Liver (tissue), 9 donors: ENCODE measurements around the gene FIP1L1. TPM values are rescaled to one million over a fixed set of nuclear protein-coding genes. Genes with fewer than 3 reads are reported as not detected.

Experiments
- DNase-seq: peaks from one replicate; pipeline ENCODE4 v3.0.0-alpha.2; 2017; ENCODE audit warnings: low spot score
- H3K27ac ChIP-seq, 2 donors: one replicate each; pipeline ENCODE4 v1.7.0; 2013; ENCODE audit warnings: inconsistent platforms in 2 of 2, low read length in 2 of 2, control low read depth in 1 of 2, low read depth in 1 of 2, mild to moderate bottlenecking in 1 of 2
- H3K27me3 ChIP-seq, 4 donors: one replicate each; pipeline versions ENCODE4 v1.6.1 to v1.7.0; 2013; ENCODE audit warnings: low read length in 3 of 4, inconsistent platforms in 1 of 4, mild to moderate bottlenecking in 1 of 4, moderate library complexity in 1 of 4; ENCODE audit not compliant: control insufficient read depth in 4 of 4, insufficient read depth in 4 of 4
- H3K36me3 ChIP-seq, 4 donors: one replicate each; pipeline versions ENCODE4 v1.6.1 to v1.7.0; 2013; ENCODE audit warnings: low read length in 3 of 4, mild to moderate bottlenecking in 3 of 4, low read depth in 1 of 4, moderate library complexity in 1 of 4; ENCODE audit not compliant: control insufficient read depth in 4 of 4, insufficient read depth in 3 of 4
- H3K4me1 ChIP-seq, 4 donors: one replicate each; pipeline versions ENCODE4 v1.6.1 to v1.7.0; 2013; ENCODE audit warnings: low read length in 3 of 4, mild to moderate bottlenecking in 3 of 4, moderate library complexity in 1 of 4; ENCODE audit not compliant: control insufficient read depth in 4 of 4, insufficient read depth in 4 of 4
- H3K4me3 ChIP-seq, 3 donors: one replicate each; pipeline versions ENCODE4 v1.6.1 to v1.7.0; 2013; ENCODE audit warnings: low read length in 3 of 3, control low read depth in 1 of 3, low read depth in 1 of 3, mild to moderate bottlenecking in 1 of 3
- H3K9ac ChIP-seq, 2 donors: one replicate each; pipeline ENCODE4 v1.7.0; 2013; ENCODE audit warnings: low read length in 2 of 2, mild to moderate bottlenecking in 2 of 2, moderate library complexity in 2 of 2, control low read depth in 1 of 2, low read depth in 1 of 2
- H3K9me3 ChIP-seq, 4 donors: one replicate each; pipeline versions ENCODE4 v1.6.1 to v1.7.0; 2013; ENCODE audit warnings: low read length in 3 of 4; ENCODE audit not compliant: control insufficient read depth in 4 of 4
- ATF3 ChIP-seq: IDR thresholded peaks from 2 replicates; pipeline ENCODE4 v1.6.1; 2016; ENCODE audit warnings: antibody characterized with exemption
- CTCF ChIP-seq: fragments of 150-350 bp; IDR thresholded peaks from 2 replicates; pipeline ENCODE4 v1.5.1; 2017; ENCODE audit warnings: improper control_type of control experiment, low read depth, low read length; ENCODE audit not compliant: missing input control
- FOXA1 ChIP-seq: IDR thresholded peaks from 2 replicates; pipeline ENCODE4 v1.6.1; 2016; ENCODE audit warnings: antibody characterized with exemption
- FOXA2 ChIP-seq: IDR thresholded peaks from 2 replicates; pipeline ENCODE4 v1.6.1; 2016; ENCODE audit warnings: antibody characterized with exemption
- GABPA ChIP-seq, 2 donors: IDR thresholded peaks in 1 of 2; conservative IDR thresholded peaks in 1 of 2; 2 replicates each; pipeline ENCODE4 v1.6.1; 2016; ENCODE audit warnings: antibody characterized with exemption in 2 of 2, mild to moderate bottlenecking in 1 of 2, moderate library complexity in 1 of 2
- HNF4A ChIP-seq, 2 donors: conservative IDR thresholded peaks; 2 replicates each; pipeline ENCODE4 v1.6.1; 2016; ENCODE audit warnings: antibody characterized with exemption in 2 of 2, mild to moderate bottlenecking in 2 of 2
- MAX ChIP-seq: IDR thresholded peaks from 2 replicates; pipeline ENCODE4 v1.6.1; 2016; ENCODE audit warnings: antibody characterized with exemption
- NR2F2 ChIP-seq: IDR thresholded peaks from 2 replicates; pipeline ENCODE4 v1.6.1; 2016; ENCODE audit warnings: antibody characterized with exemption
- REST ChIP-seq: IDR thresholded peaks from 2 replicates; pipeline ENCODE4 v1.6.1; 2016; ENCODE audit warnings: antibody characterized with exemption, mild to moderate bottlenecking
- RXRA ChIP-seq, 2 donors: IDR thresholded peaks; 2 replicates each; pipeline ENCODE4 v1.6.1; 2017 to 2018; ENCODE audit warnings: antibody characterized with exemption in 2 of 2, mild to moderate bottlenecking in 1 of 2
- SP1 ChIP-seq: IDR thresholded peaks from 2 replicates; pipeline ENCODE4 v1.6.1; 2018; ENCODE audit warnings: antibody characterized with exemption, mild to moderate bottlenecking
- ZBTB33 ChIP-seq: IDR thresholded peaks from 2 replicates; pipeline ENCODE4 v1.6.1; 2016; ENCODE audit warnings: antibody characterized with exemption
- WGBS: extraction: QIAGEN DNeasy Blood & Tissue Kit; methylation state at CpG from one replicate; pipeline ENCODE4 v1.1.7; 2013; 5-methylcytosine and 5-hydroxymethylcytosine counted together
- polyA plus RNA-seq, 2 donors: library from polyadenylated mRNA; stranded (reverse) in 1 of 2; unstranded in 1 of 2; fragments of 200-250 nt in 1 of 2; fragments of >200 nt in 1 of 2; fragmentation: Nextera tagmentation in 1 of 2; extraction: Ambion mirVana in 1 of 2; gene quantifications; one replicate each; pipeline versions ENCODE4 v1.2.1 to v1.2.3, GENCODE V29; 2013 to 2015
- total RNA-seq, 2 donors: library from RNA; depleted of rRNA; stranded (reverse); fragments of >200 nt; gene quantifications; one replicate each; pipeline ENCODE4 v1.2.3, GENCODE V29; 2014
- donor health status: healthy.
- donor health status: healthy.
- donor health status: healthy.
- donor health status: healthy.
- donor health status: healthy.

The FIP1L1 gene
- total and polyA plus RNA-seq, 4 donors, result 12.2 to 30.3 (median 18.4) TPM

- TF ChIP-seq FOXA1, result no peak
These were observed 82.1 kb downstream of the FIP1L1 start (continued) for GRCh38 chr4:53459548-53459947.

- Histone ChIP-seq H3K4me1 (peaks cover 0 to 9% (median 4%) of the 10 kb centered on the region in 4 donors), H3K4me3 (no peak overlapping the region), H3K9ac (no peak overlapping the region), H3K27me3 (no peaks in the 10 kb centered on the region), H3K27ac (no peak overlapping the region), H3K9me3 (no peaks in the 10 kb centered on the region), H3K36me3 (peaks cover 3 to 31% (median 23%) of the 10 kb centered on the region in 4 donors)
- no peak for DNase-seq
- no peak for TF ChIP-seq ATF3
- no peak for TF ChIP-seq NR2F2
- no peak for TF ChIP-seq CTCF
- no peak for TF ChIP-seq FOXA2
- no peak for TF ChIP-seq RXRA (IDR thresholded peaks at IDR 0.05)
- no peak for TF ChIP-seq MAX
- no peak for TF ChIP-seq GABPA (IDR thresholded peaks at IDR 0.05 in 1 of 2, conservative IDR thresholded peaks at IDR 0.05 in 1 of 2)
- TF ChIP-seq SP1, result no peak
- no peak for TF ChIP-seq ZBTB33
- TF ChIP-seq REST, result no peak
- WGBS, result 96% methylated on average over 2 of the region's 2 CpGs
These were observed 83.8 kb downstream of the FIP1L1 start for GRCh38 chr4:53461244-53461643.

- no peak for TF ChIP-seq HNF4A (conservative IDR thresholded peaks at IDR 0.05)
- DNase-seq, result no peak
- Histone ChIP-seq H3K4me3 (no peak overlapping the region), H3K9me3 (peaks cover 0 to 2% (median 0%) of the 10 kb centered on the region in 4 donors), H3K36me3 (peaks cover 1 to 29% (median 22%) of the 10 kb centered on the region in 4 donors), H3K4me1 (no peaks in the 10 kb centered on the region), H3K27ac (no peak overlapping the region), H3K27me3 (no peaks in the 10 kb centered on the region), H3K9ac (no peak overlapping the region)
- 89% methylated on average over 5 of the region's 5 CpGs for WGBS
These were observed 85.9 kb downstream of the FIP1L1 start for GRCh38 chr4:53463340-53463739.
